ENCODE results near the gene ERICH6B. TPM values are rescaled to one million over a fixed set of nuclear protein-coding genes. Genes with fewer than 3 reads are reported as not detected.
A peak's percentile ranks its signal among the peaks of the same experiment; 100 is the strongest.

Gene ERICH6B
- total and polyA plus RNA-seq, 12 donors: not detected

GRCh38 chr13:45511310-45512097 is 104.0 kb downstream of the ERICH6B start:
- Histone ChIP-seq H3K4me1 (peaks cover 0 to 8% (median 0%) of the 10 kb centered on the region in 9 donors), H3K36me3 (peaks cover 0 to 96% (median 64%) of the 10 kb centered on the region in 9 donors), H3K27ac (peak overlapping the region in 1 of 10 donors; percentile 21), H3K4me3 (no peak overlapping the region), H3K9me3 (no peaks in the 10 kb centered on the region), H3K27me3 (no peaks in the 10 kb centered on the region)
- peak in 7 of 8 donors; percentile 52 to 72 (median 66) for ATAC-seq
- 65 to 68% methylated on average over 3 of the region's 3 CpGs for WGBS, 2 donors
- TF ChIP-seq CTCF (IDR thresholded peaks at IDR 0.05): peak; percentile 75 to 93 (median 89)
- peak in 1 of 2 donors; percentile 25 for DNase-seq
- intact Hi-C loops (cut with DNase I): loop anchor here in 2 of 10 donors (5.0 to 10.0 kb wide), 2 partner anchors 651 to 653 kb away; no protein-coding TSS in a partner anchor

- no peak for ATAC-seq
- Histone ChIP-seq H3K36me3 (peaks cover 0 to 96% (median 62%) of the 10 kb centered on the region in 9 donors), H3K27me3 (no peaks in the 10 kb centered on the region), H3K27ac (no peak overlapping the region), H3K4me3 (no peak overlapping the region), H3K9me3 (no peaks in the 10 kb centered on the region), H3K4me1 (peaks cover 0 to 8% (median 0%) of the 10 kb centered on the region in 9 donors)
- 91 to 95% methylated on average over 3 of the region's 3 CpGs for WGBS, 2 donors
- intact Hi-C loops (cut with DNase I): loop anchor here in 2 of 10 donors (5.0 to 10.0 kb wide), 2 partner anchors 652 to 654 kb away; no protein-coding TSS in a partner anchor
- DNase-seq: no peak
- TF ChIP-seq CTCF (IDR thresholded peaks at IDR 0.05): no peak
These were observed 104.9 kb downstream of the ERICH6B start for GRCh38 chr13:45510672-45511071.

GRCh38 chr13:45508776-45509175 is 106.8 kb downstream of the ERICH6B start:
- peaks cover 0 to 96% (median 62%) of the 10 kb centered on the region in 9 donors for H3K36me3 ChIP-seq
- intact Hi-C loops (cut with DNase I): no loop called here
- 78 to 83% methylated on average over 7 of the region's 7 CpGs for WGBS, 2 donors
- no peak for TF ChIP-seq CTCF (IDR thresholded peaks at IDR 0.05)
- peaks cover 0 to 8% (median 0%) of the 10 kb centered on the region in 9 donors for H3K4me1 ChIP-seq
- H3K27ac ChIP-seq: no peak overlapping the region
- DNase-seq (no peak), ATAC-seq (no peak)
- H3K9me3 ChIP-seq: no peaks in the 10 kb centered on the region
- H3K4me3 ChIP-seq: no peak overlapping the region
- H3K27me3 ChIP-seq: no peaks in the 10 kb centered on the region

- H3K9me3 ChIP-seq: no peaks in the 10 kb centered on the region
- H3K4me3 ChIP-seq: no peak overlapping the region
- WGBS, 2 donors: 74 to 84% methylated on average over 6 of the region's 6 CpGs
- intact Hi-C loops (cut with DNase I): no loop called here
- peaks cover 0 to 5% (median 0%) of the 10 kb centered on the region in 9 donors for H3K4me1 ChIP-seq
- TF ChIP-seq CTCF (IDR thresholded peaks at IDR 0.05): no peak
- no peak for ATAC-seq
- DNase-seq: no peak
- peaks cover 0 to 99% (median 66%) of the 10 kb centered on the region in 9 donors for H3K36me3 ChIP-seq
- no peaks in the 10 kb centered on the region for H3K27me3 ChIP-seq
- H3K27ac ChIP-seq: no peak overlapping the region
These were observed 108.7 kb downstream of the ERICH6B start for GRCh38 chr13:45506811-45507210.

Data from heart right ventricle (tissue), 16 donors.